ENCODE data around the gene ASNS.

ASNS gene

GRCh38 chr7:97842772-97843345 is 29.3 kb downstream of the ASNS start:
- DNase-seq: no peak

GRCh38 chr7:97842006-97842405 is 30.2 kb downstream of the ASNS start:
- DNase-seq: no peak

- DNase-seq: peak; percentile 60
Observed at GRCh38 chr7:97835296-97836138, 36.7 kb downstream of the ASNS start.

GRCh38 chr7:97819161-97819560 is 53.0 kb downstream of the ASNS start:
- no peak for DNase-seq

- no peak for DNase-seq
Observed at GRCh38 chr7:97818066-97818663, 54.0 kb downstream of the ASNS start.

Measured in stimulated activated CD4-positive, alpha-beta T cell treated with anti-CD3 and anti-CD28 coated beads, Interleukin-4, amount 100 ng/mL, for 1 hour (primary cell).